Measurements from ENCODE around the gene SVEP1.

SVEP1 gene

GRCh38 chr9:110320651-110321445 is 258.7 kb downstream of the SVEP1 start:
- no peak for DNase-seq (ENCODE audit: low read depth in 2 of 2)

- DNase-seq (ENCODE audit: low read depth in 2 of 2): no peak
Observed at GRCh38 chr9:110319781-110320492, 259.6 kb downstream of the SVEP1 start.

- DNase-seq (ENCODE audit: low read depth in 2 of 2): no peak
Observed at GRCh38 chr9:110317911-110318310, 261.6 kb downstream of the SVEP1 start.

- DNase-seq (ENCODE audit: low read depth in 2 of 2): no peak
Observed at GRCh38 chr9:110316261-110317075, 263.1 kb downstream of the SVEP1 start.
